Left ventricle myocardium inferior (tissue), 1 donor: ENCODE results near the gene ZNF490. TPM values are rescaled to one million over a fixed set of nuclear protein-coding genes. Genes with fewer than 3 reads are reported as not detected.

Experiments
- DNase-seq: peaks from one replicate; pipeline ENCODE4 v3.0.0-alpha.2; 2020
- H3K27ac ChIP-seq: fragments of 200-600 bp; replicated peaks from 2 replicates; pipeline ENCODE4 v1.8.0; 2021
- H3K27me3 ChIP-seq: fragments of 200-600 bp; 2 replicates; pipeline ENCODE4 v1.8.0; 2021; ENCODE audit warnings: low read depth
- H3K36me3 ChIP-seq: fragments of 200-600 bp; 2 replicates; pipeline ENCODE4 v1.8.0; 2021
- H3K4me1 ChIP-seq: fragments of 200-600 bp; 2 replicates; pipeline ENCODE4 v1.8.0; 2021
- H3K4me3 ChIP-seq: fragments of 200-600 bp; 2 replicates; pipeline ENCODE4 v1.8.0; 2021; ENCODE audit warnings: mild to moderate bottlenecking, moderate library complexity
- H3K9me3 ChIP-seq: fragments of 200-600 bp; replicated peaks from 2 replicates; pipeline ENCODE4 v1.8.0; 2021
- CTCF ChIP-seq: fragments of 200-600 bp; IDR thresholded peaks from 2 replicates; pipeline ENCODE4 v1.8.0; 2021; ENCODE audit warnings: antibody characterized with exemption, mild to moderate bottlenecking, borderline replicate concordance
- intact Hi-C: fragments of 100-400 bp; cut with micrococcal nuclease; formaldehyde crosslinking; loops from one replicate; pipeline ENCODE4 v1.11.0; 2022
- long read RNA-seq: library from polyadenylated mRNA; unstranded; transcript quantifications from one replicate; pipeline ENCODE4 v2.0.0, GENCODE V29; 2021
- total RNA-seq: library from RNA; stranded (reverse); fragmentation: NEBNext Ultra II Directional; extraction: Animal tissue kit (Norgen Biotek cat#: 25700); gene quantifications from one replicate; pipeline ENCODE4 v1.2.1, GENCODE V29; 2021
- donor health status: DM: no; HTN: yes; CAD: no; lungs with severe emphysema.

ZNF490 gene
- total RNA-seq = 4.1 TPM
- long read RNA-seq, full-length matches to known transcripts = 3 of 8 reads
- long read RNA-seq, partial matches to known transcripts = 0 of 8 reads
- long read RNA-seq, other reads (novel, unspliced or antisense) = 5 of 8 reads

- intact Hi-C loops = no loop called here
- Histone ChIP-seq H3K27ac (peak within 1 kb of the TSS; percentile 99), H3K4me3 (peak within 1 kb of the TSS; percentile 99), H3K27me3 (no peaks in the 10 kb centered on the region), H3K36me3 (peaks cover 40% of the 10 kb centered on the region), H3K4me1 (peaks cover 66% of the 10 kb centered on the region), H3K9me3 (no peaks in the 10 kb centered on the region)
- no peak for TF ChIP-seq CTCF
- DNase-seq = peak; percentile 98
These were observed at the start of gene ZNF490, which contains the start of gene ZNF791 for GRCh38 chr19:12610540-12611360. Gene ZNF490 (minus strand): TSS chr19:12610813. CDS start chr19:12610680, 133 bp downstream. Gene ZNF791 (plus strand): TSS chr19:12610920. CDS start chr19:12611080, 160 bp downstream.

GRCh38 chr19:12657966-12658365 lies 47.4 kb upstream of the ZNF490 start:
- Histone ChIP-seq H3K27me3 (no peaks in the 10 kb centered on the region), H3K4me1 (no peaks in the 10 kb centered on the region), H3K4me3 (no peak overlapping the region), H3K36me3 (peaks cover 80% of the 10 kb centered on the region), H3K9me3 (no peaks in the 10 kb centered on the region), H3K27ac (no peak overlapping the region)
- no peak for DNase-seq
- TF ChIP-seq CTCF = no peak
- intact Hi-C loops = no loop called here

- H3K4me3 ChIP-seq = no peak overlapping the region
- H3K27me3 ChIP-seq = no peaks in the 10 kb centered on the region
- DNase-seq = no peak
These were observed 46.4 kb upstream of the ZNF490 start for GRCh38 chr19:12656899-12657571.

DNA sequence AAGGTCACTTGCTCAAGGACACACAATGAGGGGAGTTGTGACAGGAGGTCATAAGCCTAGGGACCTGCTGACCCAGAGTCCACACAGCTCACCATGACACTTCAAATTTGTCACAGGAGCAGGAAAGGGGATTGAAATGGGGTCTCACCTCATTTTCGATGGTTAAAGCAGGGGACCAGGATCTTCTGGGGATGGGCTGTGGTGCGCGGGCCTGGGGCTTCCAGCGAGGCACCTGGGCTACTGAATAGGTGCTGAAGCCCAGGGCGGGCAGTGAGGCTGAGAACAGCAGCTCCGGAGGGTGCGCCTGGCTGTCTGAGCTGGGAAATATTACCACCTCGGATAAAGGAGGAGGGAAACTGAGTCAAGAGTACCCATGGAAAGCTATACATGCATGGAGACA lies 44.9 kb upstream of the ZNF490 start:
- no peak for TF ChIP-seq CTCF
- no peak overlapping the region for H3K27ac ChIP-seq
- H3K9me3 ChIP-seq = no peaks in the 10 kb centered on the region
- intact Hi-C loops = no loop called here
- H3K36me3 ChIP-seq = peaks cover 61% of the 10 kb centered on the region
- no peak for DNase-seq
- no peaks in the 10 kb centered on the region for H3K27me3 ChIP-seq
- H3K4me3 ChIP-seq = no peak overlapping the region
- H3K4me1 ChIP-seq = no peaks in the 10 kb centered on the region

More at GRCh38 chr19:12656899-12657571, 46.4 kb upstream of the ZNF490 start:
- Histone ChIP-seq H3K4me1 (no peaks in the 10 kb centered on the region), H3K9me3 (no peaks in the 10 kb centered on the region), H3K27ac (no peak overlapping the region), H3K36me3 (peaks cover 71% of the 10 kb centered on the region)
- intact Hi-C loops = no loop called here
- no peak for TF ChIP-seq CTCF

DNA sequence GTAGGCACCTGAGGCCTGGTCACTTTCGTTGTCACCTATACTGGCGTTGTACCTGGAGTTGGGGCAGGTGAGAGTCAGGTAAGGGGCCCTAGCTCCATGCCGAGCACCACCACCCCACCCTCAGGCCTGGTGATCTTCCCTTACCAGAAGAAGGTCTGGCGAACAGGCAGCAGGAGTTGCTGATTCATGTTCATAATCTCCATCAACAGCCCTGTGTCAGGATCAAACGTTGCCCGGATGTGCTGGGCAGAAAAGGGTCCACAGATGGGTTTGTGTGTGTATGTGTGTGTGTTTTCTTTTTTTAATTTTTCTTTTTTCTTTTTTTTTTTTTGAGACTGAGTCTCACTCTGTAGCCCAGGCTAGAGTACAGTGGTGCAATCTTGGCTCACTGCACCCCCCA lies 41.6 kb upstream of the ZNF490 start:
- Histone ChIP-seq H3K4me3 (no peak overlapping the region), H3K27ac (no peak overlapping the region), H3K36me3 (peaks cover 30% of the 10 kb centered on the region), H3K4me1 (peaks cover 14% of the 10 kb centered on the region), H3K27me3 (no peaks in the 10 kb centered on the region), H3K9me3 (no peaks in the 10 kb centered on the region)
- intact Hi-C loops = no loop called here
- DNase-seq = no peak
- no peak for TF ChIP-seq CTCF
